GM12891 (cell line): ENCODE data around the gene TMEM88.

Experiments
- DNase-seq: peaks from one replicate; pipeline ENCODE4 v3.0.0; 2011; ENCODE audit warnings: low spot score; ENCODE audit not compliant: insufficient read length
- FAIRE-seq: peaks from 2 replicates; lab custom pipeline; 2011; peaks lifted over from hg19 to GRCh38; lab: Jason Lieb, UNC
- PAX5 ChIP-seq: IDR thresholded peaks from 2 replicates; pipeline ENCODE4 v1.6.1; 2011; ENCODE audit warnings: low read length, moderate library complexity, mild to moderate bottlenecking; ENCODE audit not compliant: insufficient read depth, severe bottlenecking
- POLR2A ChIP-seq: IDR thresholded peaks from 2 replicates; pipeline ENCODE4 v1.6.1; 2011; ENCODE audit warnings: low read depth, low read length, control low read depth
- POLR2AphosphoS5 ChIP-seq: IDR thresholded peaks from 2 replicates; pipeline ENCODE4 v1.6.1; 2011; ENCODE audit warnings: low read depth, low read length, control low read depth
- POU2F2 ChIP-seq: IDR thresholded peaks from 2 replicates; pipeline ENCODE4 v1.6.1; 2011; ENCODE audit warnings: low read depth, mild to moderate bottlenecking, control low read depth, low read length, moderate library complexity
- SPI1 ChIP-seq: IDR thresholded peaks from 2 replicates; pipeline ENCODE4 v1.6.1; 2011; ENCODE audit warnings: low read depth, low read length, control low read depth
- TAF1 ChIP-seq: IDR thresholded peaks from 2 replicates; pipeline ENCODE4 v1.6.1; 2011; ENCODE audit warnings: low read depth, low read length, control low read depth

Gene TMEM88

GRCh38 chr17:7843536-7844291 is 11.2 kb upstream of the TMEM88 start:
- TF ChIP-seq PAX5 (no peak), SPI1 (peak; percentile 96), POLR2AphosphoS5 (peak; percentile 76), TAF1 (0 out of 2 replicates have a peak, but pooled peaks have one; percentile 46), POU2F2 (no peak; the same call in 1 of the 2 replicates)
- FAIRE-seq (no peak), DNase-seq (peak; percentile 82)

- DNase-seq, result peak; percentile 95
- peak; percentile 57 for TF ChIP-seq POLR2AphosphoS5
- TF ChIP-seq TAF1, result no peak; the same call in 1 of the 2 replicates
- no peak for TF ChIP-seq PAX5
- TF ChIP-seq POLR2A, result peak; percentile 69
- TF ChIP-seq POU2F2, result no peak
- peak; percentile 82 for TF ChIP-seq SPI1
- FAIRE-seq, result peak; percentile 98
Observed at GRCh38 chr17:7844292-7845154, 10.3 kb upstream of the TMEM88 start.

GRCh38 chr17:7845359-7846062 is 9.4 kb upstream of the TMEM88 start:
- TF ChIP-seq POLR2AphosphoS5, result no peak
- no peak for TF ChIP-seq POLR2A
- TF ChIP-seq POU2F2, result no peak
- TF ChIP-seq TAF1, result no peak
- TF ChIP-seq SPI1, result no peak
- no peak for TF ChIP-seq PAX5
- no peak for FAIRE-seq
- no peak for DNase-seq

GRCh38 chr17:7846063-7846735 is 8.7 kb upstream of the TMEM88 start:
- no peak for FAIRE-seq

GRCh38 chr17:7846765-7847661 is 7.9 kb upstream of the TMEM88 start:
- no peak for TF ChIP-seq TAF1
- DNase-seq (no peak), FAIRE-seq (no peak)

More at GRCh38 chr17:7846063-7846735, 8.7 kb upstream of the TMEM88 start:
- DNase-seq, result no peak
- TF ChIP-seq POLR2AphosphoS5, result no peak
- peak; percentile 35; the same call in 1 of the 2 replicates for TF ChIP-seq POLR2A

- TF ChIP-seq POLR2A (no peak), TAF1 (no peak), PAX5 (no peak), POLR2AphosphoS5 (no peak), POU2F2 (no peak), SPI1 (no peak)
- DNase-seq, result no peak
- no peak for FAIRE-seq
Observed at GRCh38 chr17:7848131-7848579, 6.7 kb upstream of the TMEM88 start.

GRCh38 chr17:7848739-7849129 is 6.1 kb upstream of the TMEM88 start:
- DNase-seq (no peak), FAIRE-seq (no peak)
- TF ChIP-seq TAF1 (no peak), POLR2A (no peak), PAX5 (no peak), SPI1 (no peak), POU2F2 (no peak), POLR2AphosphoS5 (no peak)

GRCh38 chr17:7849130-7849750 is 5.6 kb upstream of the TMEM88 start:
- FAIRE-seq (no peak), DNase-seq (no peak)
- TF ChIP-seq TAF1, result no peak
- no peak for TF ChIP-seq POLR2A
- no peak for TF ChIP-seq SPI1
- TF ChIP-seq POU2F2, result no peak
- no peak for TF ChIP-seq POLR2AphosphoS5
- TF ChIP-seq PAX5, result no peak
